HG02870 (cell line): ENCODE measurements around the gene CNTN4.
"Not testable (repeated sequence)": the region's sequence is repeated elsewhere in the genome, so short reads cannot be mapped to it uniquely, and the experiment has no call there.

Source experiments
- ATAC-seq: cut with Tn5 transposase; IDR thresholded peaks from one replicate; pipeline ENCODE4 v1.9.1; 2021; ENCODE audit warnings: mild to moderate bottlenecking, moderate library complexity; ENCODE audit not compliant: unreplicated experiment

The CNTN4 gene

GRCh38 chr3:2880218-2880756, 781.6 kb downstream of the CNTN4 start:
- ATAC-seq, result no peak

DNA sequence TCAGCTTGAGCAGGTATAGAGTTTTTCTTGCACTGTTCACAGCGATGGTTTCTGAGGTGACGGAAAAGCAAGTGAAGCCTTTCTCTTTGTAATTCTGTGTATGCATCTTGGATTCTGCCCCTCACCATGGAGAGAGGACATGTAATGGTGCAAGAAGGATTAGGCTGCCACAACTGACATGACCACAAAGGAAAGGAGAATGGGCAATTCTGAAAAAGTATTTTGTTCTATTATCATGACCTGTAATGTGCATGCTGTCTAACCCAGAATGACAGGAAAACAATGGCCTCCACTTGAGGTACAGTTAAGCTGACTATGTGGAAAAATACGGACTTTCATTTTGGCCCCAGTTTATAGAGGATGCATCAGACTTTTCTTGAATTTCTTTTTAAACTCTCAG, 784.6 kb downstream of the CNTN4 start:
- no peak for ATAC-seq

DNA sequence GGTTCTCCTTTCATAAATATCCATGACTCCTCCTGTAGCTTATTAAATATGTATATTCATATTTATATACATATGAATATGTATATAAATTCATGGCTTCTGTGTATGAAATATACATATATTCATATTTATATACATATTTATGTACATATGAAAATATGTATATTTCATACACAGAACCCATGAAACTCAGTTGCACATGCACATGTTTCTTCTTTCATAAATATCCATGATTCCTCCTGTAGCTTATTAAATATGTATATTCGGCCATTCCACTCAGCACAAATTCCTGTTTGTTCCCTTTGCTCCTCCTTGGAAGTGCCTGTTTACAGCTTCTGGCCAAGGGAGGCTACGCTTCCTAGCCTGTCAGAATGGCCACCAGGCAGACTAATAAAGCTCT, 789.9 kb downstream of the CNTN4 start:
- ATAC-seq, result no peak

DNA sequence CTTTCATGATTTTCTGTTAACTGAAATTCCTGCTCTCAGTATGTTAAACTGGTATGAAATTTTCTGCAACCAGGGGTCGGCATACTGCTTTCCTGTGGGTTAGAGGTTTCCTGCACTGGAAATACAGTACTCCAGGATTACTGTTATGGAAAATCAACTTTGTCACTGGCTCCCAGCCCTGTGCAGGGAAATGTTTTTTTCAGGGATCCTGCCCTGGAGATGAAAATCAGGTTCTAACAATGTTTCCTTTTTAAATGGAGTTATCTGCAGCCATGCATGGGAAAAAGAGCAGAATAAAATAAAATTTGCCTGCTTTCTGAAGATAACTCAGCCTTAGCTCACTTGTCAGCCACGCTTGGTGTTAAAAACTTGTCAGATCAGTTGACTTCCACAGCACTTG, 791.1 kb downstream of the CNTN4 start:
- ATAC-seq, result no peak

DNA sequence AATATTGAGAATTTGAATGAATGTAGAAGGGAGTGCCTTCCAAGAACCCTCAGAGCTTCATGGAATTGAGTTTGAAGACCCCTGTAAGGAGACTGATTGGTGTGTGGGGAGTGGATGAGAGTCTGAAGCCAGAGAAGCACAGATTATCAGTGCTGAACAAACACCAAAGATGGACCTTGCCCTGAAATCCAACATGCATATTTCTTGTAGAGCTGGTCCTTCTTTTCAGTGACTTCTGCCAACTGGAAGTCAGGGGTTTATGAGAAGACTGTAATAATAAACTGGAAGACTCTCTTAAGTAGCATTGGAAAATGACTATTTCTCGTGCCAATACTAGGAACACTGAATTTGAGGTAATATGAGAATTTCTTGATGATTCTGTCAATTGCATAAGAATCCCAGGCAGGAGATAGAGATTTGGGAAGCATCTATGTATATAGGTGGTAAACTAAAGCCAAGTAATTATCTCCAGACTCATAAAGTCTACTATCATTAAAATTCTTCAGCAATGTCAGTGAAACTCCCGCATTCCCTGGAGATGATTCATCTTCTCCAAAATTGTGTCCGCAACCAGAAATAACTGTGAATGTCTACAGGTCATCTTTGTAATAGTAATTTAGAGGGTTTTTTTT, 797.8 kb downstream of the CNTN4 start:
- no peak for ATAC-seq

GRCh38 chr3:2897821-2898220, 799.2 kb downstream of the CNTN4 start:
- no peak for ATAC-seq

DNA sequence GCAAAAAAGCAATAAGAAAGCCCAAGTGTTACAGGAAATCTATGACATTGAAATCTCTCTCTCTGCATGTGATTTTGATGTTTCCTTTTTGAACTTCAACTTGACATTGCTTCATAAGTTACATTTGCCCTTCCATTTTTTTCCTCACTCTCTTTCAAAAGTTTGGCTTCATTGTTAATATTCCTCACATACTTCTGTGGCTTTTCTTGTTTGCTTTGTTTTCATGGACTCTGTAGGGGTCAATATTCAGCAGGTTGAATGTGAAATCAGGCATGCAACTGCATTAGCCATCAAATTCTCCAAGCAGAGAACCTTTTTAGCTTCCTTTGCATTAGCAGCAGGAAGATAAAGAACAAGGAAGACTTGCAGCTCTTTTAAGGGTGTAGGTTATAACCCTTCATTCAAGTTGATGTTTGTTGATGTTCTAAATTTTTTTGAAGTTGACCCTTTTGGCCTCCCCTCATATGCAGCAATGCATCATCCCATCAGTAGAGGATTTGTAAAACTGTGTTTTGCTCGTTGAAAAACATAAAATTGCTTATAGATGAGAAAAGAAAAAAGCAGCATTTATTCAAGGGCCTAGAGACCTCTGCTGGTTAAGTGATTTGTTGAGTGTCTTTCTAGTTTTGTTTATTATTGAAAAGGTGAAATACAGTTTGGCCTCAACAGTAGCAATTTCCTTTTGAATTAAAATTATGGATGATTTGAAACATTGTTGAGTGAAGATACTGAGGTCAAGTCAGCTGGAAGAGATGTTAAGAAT, 800.1 kb downstream of the CNTN4 start:
- no peak for ATAC-seq

DNA sequence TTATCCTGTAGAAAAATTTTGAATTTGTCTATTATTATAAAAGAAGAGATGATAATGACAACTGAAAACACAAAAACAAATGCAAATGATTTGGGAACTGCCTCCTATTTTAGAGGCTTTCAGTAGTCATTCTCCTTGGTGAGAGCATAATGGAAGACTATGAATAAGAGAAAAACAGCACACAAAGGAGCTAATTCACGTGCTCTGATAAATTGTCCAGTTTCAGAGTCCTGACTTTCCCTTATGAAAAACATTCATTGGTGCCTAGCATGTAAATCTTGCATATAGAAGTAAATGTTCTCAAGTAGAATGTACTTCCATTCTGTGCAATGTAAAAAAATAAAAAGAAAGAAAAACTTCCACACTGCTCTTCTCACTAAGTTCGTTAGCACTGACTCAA, 805.4 kb downstream of the CNTN4 start:
- no peak for ATAC-seq

- ATAC-seq, result no peak
These were observed 810.2 kb downstream of the CNTN4 start for GRCh38 chr3:2908693-2909351.

DNA sequence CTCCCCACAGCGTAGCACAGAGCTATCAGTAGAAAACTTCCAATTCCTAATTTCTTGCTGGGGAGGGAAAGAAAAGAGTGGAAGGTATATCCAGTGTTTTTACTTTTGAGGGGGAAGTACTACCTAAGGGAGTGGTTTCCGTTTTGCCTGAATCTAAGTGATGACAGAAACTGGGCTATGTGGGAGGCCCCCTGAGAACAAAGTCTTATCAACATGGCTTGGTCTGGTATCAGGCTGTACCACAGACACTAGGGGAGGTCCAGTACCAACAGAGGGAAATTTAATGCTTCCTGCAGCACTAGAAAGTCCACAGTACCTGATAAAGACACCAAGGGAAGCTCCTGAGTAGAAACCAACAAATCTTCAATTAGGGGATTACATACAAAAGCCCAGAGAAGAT, 812.3 kb downstream of the CNTN4 start:
- ATAC-seq, result no peak

GRCh38 chr3:2915826-2916225, 817.2 kb downstream of the CNTN4 start:
- no peak for ATAC-seq

DNA sequence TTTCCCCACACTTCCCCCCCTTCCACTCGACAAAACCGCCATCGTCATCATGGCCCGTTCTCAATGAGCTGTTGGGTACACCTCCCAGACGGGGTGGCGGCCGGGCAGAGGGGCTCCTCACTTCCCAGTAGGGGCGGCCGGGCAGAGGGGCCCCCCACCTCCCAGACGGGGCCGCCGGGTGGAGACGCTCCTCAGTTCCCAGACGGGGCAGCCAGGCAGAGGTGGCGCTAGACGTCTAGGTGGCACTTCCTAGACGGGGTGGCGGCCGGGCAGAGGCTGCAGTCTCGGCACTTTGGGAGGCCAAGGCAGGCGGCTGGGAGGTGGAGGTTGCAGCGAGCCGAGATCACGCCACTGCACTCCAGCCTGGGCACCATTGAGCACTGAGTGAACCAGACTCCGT, 818.0 kb downstream of the CNTN4 start:
- ATAC-seq, result not testable (repeated sequence)

- no peak for ATAC-seq
These were observed 821.4 kb downstream of the CNTN4 start for GRCh38 chr3:2920103-2920502.

DNA sequence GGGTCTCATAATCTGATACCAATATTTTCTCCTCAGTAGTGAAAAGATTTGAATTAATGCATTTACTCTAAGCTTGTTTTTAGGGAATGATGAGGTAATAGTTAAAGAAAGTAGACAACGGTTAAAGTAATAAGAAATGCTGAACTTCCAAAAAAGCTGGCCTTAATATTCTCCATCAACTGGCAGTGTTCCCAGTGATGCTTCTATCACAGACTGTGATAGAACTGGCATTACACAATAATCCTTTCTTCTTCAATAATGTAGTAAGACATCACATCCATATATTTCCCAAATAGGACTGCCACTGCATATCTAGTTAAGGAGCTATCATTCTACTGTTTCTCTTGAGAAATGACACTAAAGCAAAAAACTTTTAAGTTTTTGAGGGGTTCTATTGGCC, 822.8 kb downstream of the CNTN4 start:
- no peak for ATAC-seq

DNA sequence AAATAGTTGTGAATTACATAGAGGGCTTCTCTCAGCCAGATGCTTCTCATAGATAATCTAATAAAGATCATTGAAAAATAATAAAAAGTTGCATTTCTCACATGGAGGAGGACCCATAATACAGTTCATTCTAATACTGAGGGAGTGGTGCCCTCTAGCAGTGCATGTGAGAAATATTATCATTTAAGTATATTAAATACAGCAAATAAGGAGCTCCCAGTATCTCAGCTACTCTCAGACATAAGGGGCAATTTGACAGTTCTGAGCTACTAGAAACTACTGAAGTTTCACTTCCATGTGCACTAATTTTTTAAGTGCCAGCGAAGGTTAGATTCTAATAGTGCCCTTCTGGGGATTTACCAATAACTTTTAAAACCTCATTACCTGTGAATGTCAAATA, 823.2 kb downstream of the CNTN4 start:
- ATAC-seq, result peak; percentile 84

GRCh38 chr3:2923390-2923789, 824.7 kb downstream of the CNTN4 start:
- no peak for ATAC-seq

GRCh38 chr3:2927259-2927658, 828.6 kb downstream of the CNTN4 start:
- ATAC-seq, result no peak

DNA sequence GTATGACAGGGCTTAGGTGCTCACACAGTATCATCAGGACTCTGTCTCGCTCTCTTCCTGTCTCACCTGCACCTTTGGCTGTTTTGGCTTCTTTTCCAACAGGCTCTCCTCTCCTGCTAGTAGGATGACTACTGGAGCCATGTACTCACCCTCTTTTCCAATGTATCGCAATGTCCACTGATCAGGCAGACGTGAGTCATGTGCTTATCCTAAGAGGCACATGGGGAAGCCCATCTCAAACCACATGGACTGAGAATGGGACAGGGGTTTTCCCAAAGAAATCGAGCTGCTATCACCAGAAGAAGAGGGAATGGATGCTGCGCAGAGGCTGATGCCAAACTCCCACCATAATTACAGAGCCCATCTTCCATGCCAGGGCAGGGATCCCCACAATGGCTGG, 830.9 kb downstream of the CNTN4 start:
- ATAC-seq, result no peak

DNA sequence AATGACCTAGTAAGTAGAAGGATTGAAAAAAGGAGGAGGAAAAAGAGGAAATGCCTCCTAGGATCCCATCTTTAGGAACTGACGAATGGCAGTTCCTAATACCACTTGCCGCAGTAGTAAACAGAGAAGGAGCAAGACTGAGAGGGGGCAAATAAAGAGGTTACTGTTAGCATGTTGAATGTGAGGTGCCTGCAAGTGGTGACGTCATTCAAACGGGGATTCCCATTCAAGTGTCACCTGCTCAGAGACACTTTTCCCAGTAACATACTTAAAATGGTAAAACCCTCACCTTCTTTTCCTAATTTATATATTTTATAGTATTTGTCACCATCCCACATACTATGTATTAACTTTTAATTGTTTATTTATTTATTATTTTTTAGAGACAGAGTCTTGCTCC, 832.6 kb downstream of the CNTN4 start:
- peak; percentile 38 for ATAC-seq

GRCh38 chr3:2934541-2934940, 835.9 kb downstream of the CNTN4 start:
- no peak for ATAC-seq

DNA sequence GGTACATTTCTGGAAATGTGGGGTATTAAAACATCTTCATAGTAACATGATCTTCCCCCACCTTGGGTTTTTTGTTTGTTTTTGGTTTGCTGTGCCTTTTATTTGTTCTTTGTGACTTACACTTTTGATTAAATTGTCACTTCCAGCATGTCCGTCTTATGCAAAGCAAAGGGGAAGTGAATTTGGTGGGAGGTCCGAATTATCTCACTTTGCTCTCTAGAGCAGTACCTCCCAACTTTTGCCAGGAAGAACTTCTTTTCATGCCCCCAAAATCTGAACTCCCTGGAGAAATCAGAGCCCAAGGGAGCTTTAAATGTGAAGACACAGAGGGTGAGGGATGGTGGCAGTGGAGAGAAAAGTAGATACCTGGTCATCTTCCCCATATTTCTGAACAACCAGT, 838.4 kb downstream of the CNTN4 start:
- no peak for ATAC-seq

GRCh38 chr3:2937592-2937991, 838.9 kb downstream of the CNTN4 start:
- ATAC-seq, result no peak
